GM19239 (cell line): ENCODE data around the gene KRTAP10-2.

ENCODE experiments used
- DNase-seq: peaks from one replicate; pipeline ENCODE4 v3.0.0; 2011; ENCODE audit warnings: low spot score; ENCODE audit not compliant: insufficient read length
- FAIRE-seq: peaks from 2 replicates; lab custom pipeline; 2011; peaks lifted over from hg19 to GRCh38; lab: Jason Lieb, UNC

KRTAP10-2 gene

GRCh38 chr21:44547656-44548331 lies 3.5 kb downstream of the KRTAP10-2 start:
- DNase-seq (no peak), FAIRE-seq (no peak)

GRCh38 chr21:44544566-44544965 lies 6.7 kb downstream of the KRTAP10-2 start:
- DNase-seq (no peak), FAIRE-seq (no peak)

- FAIRE-seq, result no peak
- DNase-seq, result no peak
These were observed 8.6 kb downstream of the KRTAP10-2 start for GRCh38 chr21:44542716-44543115.

DNA sequence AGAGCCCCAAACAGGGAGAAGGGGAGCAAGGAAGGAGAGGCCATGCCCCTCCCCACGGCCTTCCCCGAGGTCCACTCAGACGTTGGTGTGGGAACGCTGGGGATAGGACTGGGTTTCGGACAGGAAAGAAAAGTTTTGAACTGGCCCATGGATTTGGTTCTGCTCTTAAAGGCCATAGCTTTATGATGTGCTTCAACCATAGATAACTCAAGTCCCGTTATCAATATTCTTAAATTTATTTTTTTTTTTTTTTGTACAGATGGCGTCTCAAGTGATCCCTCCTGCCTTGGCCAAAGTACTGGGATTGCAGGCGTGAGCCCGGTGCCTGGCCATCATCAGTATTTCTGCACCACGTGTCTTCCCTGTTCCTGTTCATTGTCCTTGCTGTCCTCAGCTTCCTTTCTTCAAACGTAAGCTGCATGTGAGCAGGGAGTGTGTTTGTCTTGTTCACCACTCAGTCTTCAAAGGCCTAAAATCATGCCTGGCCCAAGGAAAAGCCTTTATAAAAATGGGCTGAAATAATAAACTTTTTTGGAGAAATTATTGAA lies 10.5 kb downstream of the KRTAP10-2 start:
- DNase-seq (no peak), FAIRE-seq (no peak)

DNA sequence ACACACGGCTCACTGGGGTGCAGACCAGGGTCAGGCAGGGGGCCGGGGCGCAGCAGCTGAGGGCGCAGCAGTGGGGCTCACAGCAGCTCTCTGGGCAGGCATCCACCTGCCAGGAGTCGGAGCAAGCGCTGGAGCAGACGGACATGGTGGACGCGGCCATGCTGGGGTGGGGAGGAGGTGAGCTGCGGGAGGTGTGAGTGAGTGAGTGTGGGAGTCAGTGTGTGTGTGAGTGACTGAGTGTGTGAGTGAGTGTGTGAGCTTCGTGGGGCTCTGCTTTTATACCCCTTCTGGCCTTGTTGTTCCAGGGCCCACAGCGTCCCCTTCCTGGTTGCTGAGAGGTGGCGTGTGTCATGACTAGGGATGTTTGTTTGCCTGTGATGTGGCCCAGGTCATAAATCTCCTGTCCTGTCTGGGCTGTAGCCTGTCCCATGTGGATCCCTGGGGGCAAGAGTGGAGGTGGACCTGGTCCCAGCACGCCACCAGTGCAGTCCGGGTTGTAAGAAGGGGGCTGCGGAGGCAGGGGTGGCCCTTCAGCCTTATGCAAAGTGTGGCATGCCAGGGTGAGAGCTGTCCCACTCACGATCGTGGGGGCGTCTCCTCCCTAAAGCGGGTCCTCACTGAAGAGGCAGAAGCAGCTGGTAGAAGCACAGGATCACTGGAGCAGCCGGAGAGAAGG lies 11.2 kb downstream of the KRTAP10-2 start, which contains the start of gene KRTAP10-1:
Gene KRTAP10-1 (minus strand): TSS at position 205 of the 676 bp plus-strand sequence. CDS start 45 bp downstream, at position 160.
- FAIRE-seq, result no peak
- no peak for DNase-seq

DNA sequence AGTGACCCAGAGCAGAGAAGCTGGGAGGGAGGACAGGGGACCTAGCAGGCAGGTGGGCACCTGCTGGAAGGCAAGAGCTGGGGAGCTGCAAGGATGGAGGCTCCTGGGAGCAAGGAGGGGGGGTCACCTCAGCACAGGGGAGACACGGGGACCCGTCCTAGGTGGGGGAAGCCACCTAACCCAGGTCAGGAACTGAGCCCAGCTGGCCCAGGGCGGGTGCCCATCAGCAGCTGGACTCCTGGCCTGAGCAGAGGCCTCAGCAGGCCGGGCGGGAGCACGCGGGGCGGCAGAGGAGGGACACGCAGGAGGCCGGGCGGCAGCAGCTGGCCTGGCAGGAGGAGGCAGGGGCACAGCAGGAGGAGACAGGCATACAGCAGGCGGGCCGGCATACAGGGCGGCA lies 12.3 kb downstream of the KRTAP10-2 start:
- FAIRE-seq (no peak), DNase-seq (no peak)

DNA sequence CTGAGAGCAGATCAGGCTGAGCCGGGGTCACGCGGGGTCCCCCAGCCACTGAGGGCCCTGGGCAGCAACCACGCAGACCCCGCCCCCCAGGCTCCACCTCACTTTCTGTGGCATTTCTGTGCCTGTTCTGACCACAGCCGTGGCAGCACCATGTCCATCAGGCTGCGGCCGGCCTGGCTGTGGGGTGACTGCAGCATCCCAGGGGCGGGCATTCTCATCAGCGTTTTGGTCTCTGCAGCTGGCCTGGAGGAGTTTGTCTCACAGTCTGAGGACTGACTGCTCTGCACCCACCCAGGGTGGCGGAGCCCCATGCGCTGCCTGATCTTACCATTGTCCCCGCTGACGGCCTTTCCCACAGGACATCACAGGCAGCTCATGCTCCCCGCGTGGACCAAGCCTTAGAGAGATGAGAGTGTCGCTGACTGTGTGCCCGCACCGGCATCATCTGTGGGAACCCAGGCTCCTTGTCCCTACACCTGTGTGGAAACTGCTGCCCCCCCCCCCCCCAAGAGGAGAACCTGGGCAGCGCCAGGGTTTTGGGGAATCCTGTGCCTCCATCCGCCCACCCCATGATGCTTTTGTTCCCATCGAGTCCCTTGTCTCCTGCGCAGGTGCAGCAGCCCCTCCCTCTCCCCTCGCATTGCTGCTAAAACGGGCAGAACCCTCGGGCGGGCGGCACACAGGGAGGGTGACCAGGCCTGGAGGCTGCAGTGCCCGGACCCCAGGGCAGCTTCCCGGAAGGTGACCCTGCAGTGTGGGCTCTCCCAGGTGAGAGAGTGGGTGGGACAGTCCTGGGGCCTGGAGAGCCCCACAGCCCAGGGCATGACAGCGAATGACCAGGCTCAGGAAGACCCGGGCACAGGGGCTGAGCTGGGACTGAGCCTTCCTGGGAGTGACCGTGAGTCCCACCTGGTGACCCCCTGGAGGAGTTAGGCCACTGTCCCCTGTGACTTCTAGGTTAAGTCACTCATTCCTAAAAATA lies 13.1 kb downstream of the KRTAP10-2 start:
- DNase-seq (no peak), FAIRE-seq (no peak)

- no peak for DNase-seq
These were observed 15.3 kb downstream of the KRTAP10-2 start for GRCh38 chr21:44535963-44536362.

DNA sequence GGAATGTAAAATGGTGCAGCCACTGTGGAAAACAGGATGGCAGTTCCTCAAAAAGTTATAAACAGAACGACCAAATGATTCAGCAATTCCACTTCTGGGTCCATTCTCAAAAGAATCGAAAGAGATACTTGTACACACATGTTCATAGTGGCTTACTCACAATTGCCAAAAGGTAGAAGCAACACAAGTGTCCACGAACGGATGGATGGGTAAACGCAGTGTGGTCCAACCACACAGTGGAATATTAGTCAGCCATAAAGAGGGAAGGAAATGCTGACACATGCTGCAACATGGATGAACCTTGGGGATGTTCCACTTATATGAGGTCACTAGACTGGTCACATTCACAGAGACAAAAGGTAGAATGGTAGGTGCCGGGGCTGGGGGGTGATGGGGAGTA lies 16.6 kb downstream of the KRTAP10-2 start:
- no peak for FAIRE-seq

More at GRCh38 chr21:44535963-44536362, 15.3 kb downstream of the KRTAP10-2 start:
- no peak for FAIRE-seq

GRCh38 chr21:44533891-44534627 lies 17.2 kb downstream of the KRTAP10-2 start:
- DNase-seq, result no peak
- no peak for FAIRE-seq

More for the DNA sequence above, 16.6 kb downstream of the KRTAP10-2 start:
- no peak for DNase-seq

- no peak for DNase-seq
These were observed 18.0 kb downstream of the KRTAP10-2 start for GRCh38 chr21:44533121-44533890.

GRCh38 chr21:44532712-44533111 lies 18.6 kb downstream of the KRTAP10-2 start:
- FAIRE-seq (no peak), DNase-seq (no peak)

More at GRCh38 chr21:44533121-44533890, 18.0 kb downstream of the KRTAP10-2 start:
- FAIRE-seq, result no peak

DNA sequence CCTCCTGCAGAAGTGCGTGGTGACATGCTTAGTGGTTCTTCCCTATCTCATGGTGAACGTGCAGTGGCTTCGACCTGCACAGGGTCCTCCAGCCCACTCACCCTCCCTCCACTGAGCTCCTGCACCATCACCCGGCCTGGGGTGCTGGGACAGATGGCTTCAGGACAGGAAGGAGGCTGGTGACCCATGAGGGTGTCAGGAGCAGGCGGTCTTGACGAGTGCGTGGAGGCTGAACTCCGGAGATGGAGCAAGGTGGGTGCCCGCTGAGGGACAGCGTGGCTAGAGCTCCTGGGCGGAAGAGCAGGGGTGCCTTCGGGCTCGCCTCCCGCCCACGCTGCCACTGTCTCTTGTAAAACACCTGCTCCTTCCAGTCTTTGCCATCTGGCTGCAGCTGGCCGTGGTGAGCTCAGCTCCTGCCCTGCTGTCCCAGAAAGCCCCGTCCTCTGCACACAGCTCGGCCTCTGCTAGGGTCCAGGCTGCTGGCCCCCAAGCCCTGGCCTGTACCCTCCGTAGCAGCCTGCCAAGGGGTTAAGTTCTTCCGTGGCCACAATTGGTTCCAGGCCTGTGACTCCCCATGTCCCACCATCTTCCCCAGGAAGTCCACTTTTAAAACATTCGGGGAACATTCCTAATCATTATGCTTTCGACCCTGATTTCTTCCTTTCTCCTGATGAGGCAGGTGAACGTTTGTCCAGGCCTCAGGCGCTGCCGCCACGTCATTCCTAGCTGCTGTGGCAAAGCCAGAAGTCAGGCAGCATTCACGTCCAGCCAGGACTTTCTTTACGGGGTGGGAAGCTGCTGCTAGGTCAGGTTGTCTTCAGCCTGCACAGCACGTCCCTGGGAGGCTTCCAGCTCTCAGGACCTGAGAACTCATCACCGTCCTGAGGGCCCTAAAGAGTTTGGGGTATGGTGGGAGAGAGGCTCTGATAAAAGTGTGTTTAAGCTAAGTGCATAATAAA lies 19.4 kb downstream of the KRTAP10-2 start:
- DNase-seq, result no peak
- no peak for FAIRE-seq

DNA sequence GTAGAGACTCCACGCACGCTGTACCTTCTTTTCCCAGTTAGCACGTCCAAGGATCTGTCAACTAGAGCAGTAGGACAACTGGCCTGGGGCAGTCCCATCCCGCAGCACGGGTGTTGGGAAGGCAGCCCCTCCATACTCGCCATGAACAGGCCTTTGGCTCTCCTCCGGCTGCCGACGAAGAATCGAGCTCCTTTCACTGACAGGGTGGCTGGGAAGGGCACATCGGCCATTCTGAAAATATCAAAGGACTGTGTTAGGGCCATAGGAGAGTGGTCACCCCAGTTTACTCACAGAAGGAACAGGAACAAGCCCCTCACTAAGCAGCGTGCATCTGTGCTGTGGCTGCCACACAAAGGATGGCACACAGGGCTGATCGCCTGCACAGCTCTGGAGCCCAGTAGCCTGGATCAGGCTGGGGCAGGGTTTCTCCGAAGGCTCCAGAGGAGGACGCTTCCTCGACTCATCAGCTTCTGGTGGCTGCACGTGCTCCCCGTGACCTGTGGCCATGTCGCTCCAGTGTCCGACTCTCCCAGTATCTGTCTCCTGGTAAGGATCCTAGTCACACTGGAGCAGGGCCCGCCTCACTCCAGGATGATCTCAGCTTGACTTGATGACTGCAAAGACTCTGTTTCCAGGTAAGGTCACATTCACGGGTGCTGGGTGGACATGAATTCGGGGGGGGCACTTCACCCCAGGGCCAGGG lies 20.3 kb downstream of the KRTAP10-2 start:
- DNase-seq (no peak), FAIRE-seq (no peak)

DNA sequence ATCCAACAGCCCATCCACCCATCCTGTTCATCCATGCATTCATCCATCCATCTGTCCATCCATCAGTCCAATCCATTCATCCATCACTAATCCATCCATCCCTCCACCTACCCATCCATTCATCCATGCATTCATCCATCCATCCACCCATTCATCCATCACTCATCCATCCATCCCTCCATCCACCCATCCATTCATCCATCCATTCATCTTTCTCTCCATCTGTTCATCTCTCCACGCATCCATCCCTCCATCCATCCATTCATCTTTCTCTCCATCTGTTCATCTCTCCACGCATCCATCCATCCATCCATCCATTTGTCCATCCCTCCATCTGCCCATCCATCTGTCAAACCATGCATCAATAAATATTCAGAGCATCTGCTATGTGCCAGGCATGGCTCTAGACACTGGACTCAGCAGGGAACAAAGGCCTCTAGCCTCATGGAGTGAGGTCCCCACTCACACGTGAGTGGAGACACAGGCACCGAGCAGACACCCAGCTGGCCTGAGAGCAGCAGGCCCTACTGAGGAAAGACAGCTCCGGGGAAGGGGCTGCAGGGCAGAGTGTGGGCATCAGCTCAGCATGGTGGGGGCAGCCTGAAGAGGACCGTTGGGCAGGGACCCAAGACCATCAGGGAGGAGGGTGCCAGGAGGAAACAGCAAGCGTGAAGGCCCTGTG lies 20.9 kb downstream of the KRTAP10-2 start:
- FAIRE-seq, result no peak
- DNase-seq, result no peak

GRCh38 chr21:44529503-44530125 lies 21.7 kb downstream of the KRTAP10-2 start:
- no peak for FAIRE-seq

More at GRCh38 chr21:44529503-44530125, 21.7 kb downstream of the KRTAP10-2 start:
- no peak for DNase-seq
